ENCODE results near the gene NUPR1.
"Not testable (repeated sequence)": the region's sequence is repeated elsewhere in the genome, so short reads cannot be mapped to it uniquely, and the experiment has no call there.

The NUPR1 gene, protein sequence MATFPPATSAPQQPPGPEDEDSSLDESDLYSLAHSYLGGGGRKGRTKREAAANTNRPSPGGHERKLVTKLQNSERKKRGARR

DNA sequence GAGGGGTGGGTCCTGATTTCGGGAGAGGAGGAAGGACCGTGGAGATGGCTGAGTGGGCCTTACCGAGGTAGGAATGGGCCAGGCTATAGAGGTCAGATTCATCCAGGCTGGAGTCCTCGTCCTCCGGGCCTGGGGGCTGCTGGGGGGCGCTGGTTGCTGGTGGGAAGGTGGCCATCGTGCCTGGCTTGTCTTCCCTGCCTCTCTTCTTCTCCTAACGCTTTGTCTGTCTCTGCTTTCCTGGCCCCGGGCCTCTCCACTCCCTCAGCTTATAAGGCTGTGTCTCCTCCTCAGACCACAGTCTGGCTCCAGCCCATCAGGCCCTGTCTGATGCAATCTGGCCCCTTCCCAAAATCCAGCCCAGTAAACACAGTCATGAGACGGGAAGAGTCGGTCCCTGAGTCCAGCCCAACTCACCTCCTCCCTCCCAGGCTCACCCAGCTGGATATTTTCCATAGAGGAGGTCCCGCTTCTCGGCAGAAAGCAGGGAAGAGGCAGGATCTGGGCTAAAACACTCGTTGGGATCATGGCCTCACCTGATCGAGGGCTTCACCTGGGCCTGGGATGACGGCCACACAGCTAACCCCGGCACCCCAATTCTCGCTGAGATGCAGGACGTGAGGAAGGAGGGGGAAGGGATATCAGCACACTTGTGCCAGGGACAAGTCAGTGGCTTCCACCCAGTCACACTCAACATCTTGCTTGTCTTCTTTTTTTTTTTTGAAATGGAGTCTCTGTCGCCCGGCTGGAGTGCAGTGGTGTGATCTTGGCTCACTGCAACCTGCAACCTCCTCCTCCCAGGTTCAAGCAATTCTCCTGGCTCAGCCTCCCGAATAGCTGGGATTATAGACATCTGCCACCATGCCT, at the start of gene NUPR1:
Gene NUPR1, minus strand, starts transcription at position 242 of the 864 bp plus-strand sequence. Its CDS starts 67 bp downstream, at position 175.
- DNase-seq = no peak

DNA sequence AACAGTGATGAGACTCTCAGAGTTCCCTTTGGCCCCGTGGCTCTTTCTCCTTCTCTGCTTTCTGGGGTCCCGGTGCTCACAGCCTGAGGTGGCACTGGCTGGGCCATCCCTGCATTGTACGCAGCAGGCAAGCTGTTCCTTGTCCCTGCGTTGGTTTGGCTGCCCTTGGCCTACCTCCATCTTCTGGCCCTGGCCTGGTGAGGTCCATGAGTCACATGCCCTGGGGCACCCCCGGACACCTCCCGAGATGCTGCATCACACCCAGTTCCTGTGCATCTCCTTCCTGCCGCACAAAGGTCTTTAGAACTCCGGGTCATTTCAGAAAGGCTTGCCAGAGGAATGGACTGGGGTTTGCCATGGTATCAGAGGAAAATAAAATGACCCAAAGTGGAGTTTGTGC, 48.6 kb upstream of the NUPR1 start:
- DNase-seq = no peak

DNA sequence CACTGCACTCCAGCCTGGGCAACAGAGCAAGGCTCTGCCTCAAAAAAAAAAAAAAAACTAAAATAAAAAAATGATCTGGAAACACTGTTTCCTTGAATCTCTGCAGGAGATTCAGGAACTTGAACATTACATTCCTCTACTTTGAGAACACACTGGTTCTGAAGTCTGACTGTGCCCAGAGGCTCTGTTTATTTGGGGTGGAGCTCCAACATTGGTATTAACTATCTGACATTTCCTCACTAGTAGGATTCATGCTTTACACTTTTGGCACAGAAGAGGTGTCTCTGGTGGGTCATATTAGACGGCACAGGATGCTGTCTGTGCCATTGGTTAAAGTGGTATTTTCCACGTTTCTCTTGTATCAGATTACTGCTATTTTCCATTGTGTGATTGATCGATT, 47.7 kb upstream of the NUPR1 start:
- DNase-seq = no peak

DNA sequence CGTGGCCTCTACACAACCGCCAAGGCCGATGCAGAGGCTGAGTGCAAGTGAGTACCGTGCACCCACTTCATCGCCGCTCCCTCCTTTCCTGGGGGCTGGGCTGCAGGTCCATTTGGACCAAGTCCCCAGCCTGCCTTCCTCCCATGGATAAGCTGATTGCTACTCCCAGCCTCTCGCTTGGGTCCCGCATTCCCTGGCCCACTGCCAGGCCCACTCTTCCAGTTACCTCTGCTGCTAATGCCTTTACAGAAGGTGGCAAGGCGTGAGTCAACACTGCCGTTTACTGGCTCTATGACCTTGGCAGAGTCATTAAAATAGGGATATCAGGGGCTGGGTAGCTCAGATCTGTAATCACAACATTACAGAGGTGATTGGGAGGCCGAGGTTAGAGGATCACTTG, 46.9 kb upstream of the NUPR1 start:
- DNase-seq = no peak

DNA sequence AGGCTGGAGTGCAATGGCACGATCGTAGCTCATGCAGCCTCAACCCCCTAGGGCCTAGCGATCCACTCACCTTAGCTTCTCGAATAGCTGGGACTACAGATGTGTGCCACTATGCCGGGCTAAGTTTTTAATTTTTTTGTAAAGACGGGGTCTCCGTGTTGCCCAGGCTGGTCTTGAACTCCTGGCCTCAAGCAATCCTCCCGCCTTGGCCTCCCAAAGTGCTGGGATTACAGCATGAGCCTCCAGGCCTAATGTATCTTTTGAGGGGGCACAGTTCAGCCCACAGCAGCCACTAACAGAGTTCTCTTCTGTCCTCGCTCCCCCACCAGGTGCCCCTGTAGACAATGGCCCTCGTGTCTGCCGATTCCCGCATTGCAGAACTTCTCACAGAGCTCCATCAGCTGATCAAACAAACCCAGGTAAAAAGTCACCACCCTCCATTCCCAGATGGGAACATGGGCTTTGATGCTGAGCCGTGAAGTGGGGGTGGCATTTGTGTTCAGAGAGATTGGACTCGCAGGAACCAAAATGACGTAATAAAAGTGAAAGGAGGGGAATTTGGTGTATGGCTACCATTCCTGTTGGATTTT, 42.0 kb upstream of the NUPR1 start:
- DNase-seq = no peak

DNA sequence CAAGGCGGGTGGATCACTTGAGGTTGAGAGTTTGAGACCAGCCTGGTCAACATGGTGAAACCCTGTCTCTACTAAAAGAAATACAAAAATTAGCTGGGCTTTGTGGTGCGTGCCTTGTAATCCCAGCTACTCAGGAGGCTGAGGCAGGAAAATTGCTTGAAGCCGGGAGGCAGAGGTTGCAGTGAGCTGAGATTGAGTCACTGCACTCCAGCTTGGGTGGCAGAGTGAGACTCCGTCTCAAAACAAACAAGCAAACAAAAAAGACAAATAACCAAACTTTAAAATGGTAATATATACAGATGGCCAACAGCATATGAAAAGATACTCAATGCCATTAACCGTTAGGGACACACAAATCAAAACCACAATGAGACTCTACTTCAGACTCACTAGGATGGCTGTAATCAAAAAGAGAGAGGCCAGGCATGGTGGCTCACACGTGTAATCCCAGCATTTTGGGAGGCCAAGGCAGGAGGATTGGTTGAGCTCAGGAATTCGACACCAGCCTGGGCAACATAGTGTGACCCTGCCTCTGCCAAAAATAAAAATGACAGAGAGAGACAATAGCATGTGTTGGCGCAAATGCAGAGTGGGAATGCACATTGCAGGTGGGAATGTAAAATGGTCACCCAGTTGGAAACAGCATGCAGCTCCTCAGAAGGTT, 36.8 kb upstream of the NUPR1 start:
- DNase-seq = no peak

DNA sequence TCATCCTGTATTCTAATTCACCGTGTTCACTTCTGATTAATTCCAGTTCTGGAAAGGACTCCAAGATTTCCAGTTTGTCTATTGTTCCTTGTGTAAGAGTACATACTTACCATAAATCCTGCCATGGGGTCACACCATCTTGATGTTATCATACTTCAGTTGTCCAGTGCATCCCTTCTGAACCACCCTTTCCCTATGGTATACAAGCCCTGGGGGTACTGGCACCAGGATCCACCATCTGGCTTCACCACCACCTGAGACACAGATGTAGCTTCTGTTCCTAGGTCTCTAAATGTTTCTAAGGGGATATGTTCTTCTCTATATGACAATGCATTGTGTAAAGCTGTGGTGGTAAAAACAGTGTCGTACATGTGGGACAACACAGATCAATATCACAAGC, 36.2 kb upstream of the NUPR1 start:
- DNase-seq = no peak

DNA sequence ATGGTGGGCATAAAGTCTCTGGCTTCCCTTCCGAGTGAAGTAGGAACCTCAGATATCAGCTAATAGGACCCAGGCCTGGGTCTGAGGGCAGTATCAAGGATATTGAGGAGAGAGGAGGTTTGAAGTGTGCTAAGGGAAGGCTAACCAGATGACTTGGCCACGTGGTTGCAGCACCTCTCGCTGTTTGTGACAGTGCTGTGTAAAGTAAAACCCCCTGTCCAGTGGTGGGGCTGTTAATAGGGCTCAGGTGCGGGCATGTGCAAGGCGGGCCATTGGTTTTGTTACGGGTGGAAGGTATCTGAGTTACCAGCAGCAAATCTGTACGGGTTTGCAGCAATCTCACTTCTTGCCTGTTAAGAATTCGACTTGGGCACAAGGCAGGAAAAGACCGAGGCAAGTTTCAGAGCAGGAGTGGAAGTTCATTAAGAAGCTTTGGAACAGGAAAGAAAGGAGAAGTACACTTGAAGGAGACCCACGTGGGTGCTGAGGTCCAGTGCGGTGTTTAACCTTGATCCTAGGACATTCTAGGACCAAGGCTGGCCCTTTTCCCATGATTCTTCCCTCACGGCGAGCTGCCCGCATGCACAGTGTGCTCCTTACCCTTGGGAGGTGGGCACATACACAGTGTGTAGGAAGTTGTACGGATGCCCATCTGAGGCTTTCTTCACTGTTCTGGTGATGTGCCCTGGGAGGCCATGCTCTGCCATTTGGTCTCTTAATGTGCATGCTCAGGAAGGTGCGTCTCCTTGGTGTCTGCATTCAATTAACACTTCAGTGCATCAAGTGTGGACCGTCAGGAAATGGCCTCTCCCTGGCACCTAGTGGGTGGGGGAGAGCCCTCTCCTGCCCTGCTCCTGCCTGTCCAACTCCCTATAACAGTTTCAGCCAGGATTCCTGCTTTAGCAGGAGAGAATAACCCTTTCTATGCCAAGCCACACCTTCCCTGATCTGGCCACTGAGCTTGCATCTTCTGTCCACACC, 35.3 kb upstream of the NUPR1 start:
- no peak for DNase-seq

DNA sequence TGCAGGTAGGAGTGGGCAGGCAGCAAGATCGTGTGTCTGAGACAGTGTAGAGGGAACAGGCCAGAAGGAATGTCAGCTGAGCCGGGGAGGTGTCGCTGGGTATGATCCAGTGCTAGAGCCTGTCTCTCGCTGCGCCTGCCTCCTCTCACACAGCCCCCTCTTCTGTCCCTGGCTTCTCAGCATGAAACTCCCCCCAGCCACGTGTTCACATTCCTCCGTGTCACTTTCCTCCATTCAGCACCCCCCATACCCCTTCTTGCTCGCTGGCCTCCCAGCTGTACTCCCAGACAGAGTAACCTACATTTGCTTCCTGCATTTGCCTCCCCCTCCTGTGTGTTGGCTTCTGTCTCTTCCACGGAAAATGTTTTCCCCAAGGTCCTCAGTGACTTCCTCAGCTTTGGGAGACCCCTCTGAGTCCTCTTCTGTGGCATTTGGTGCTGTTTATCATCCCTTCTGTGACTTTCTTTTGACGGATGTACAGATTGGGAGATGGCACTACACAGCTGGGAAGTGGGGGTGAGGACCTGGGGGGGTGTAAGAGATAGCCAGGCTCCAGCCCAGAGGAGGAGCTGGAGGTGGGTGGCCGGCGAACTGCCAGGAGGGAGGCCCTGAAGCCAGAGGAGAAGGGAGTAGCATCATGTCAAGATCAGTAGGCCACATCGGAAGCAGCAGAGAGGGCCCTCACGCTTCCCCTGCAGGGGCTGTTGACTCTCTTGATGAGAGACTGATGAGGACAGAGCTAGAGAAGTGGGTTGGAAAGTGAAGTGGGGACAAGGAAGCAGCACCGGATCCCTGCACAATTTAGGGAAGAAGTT, 34.1 kb upstream of the NUPR1 start:
- no peak for DNase-seq

DNA sequence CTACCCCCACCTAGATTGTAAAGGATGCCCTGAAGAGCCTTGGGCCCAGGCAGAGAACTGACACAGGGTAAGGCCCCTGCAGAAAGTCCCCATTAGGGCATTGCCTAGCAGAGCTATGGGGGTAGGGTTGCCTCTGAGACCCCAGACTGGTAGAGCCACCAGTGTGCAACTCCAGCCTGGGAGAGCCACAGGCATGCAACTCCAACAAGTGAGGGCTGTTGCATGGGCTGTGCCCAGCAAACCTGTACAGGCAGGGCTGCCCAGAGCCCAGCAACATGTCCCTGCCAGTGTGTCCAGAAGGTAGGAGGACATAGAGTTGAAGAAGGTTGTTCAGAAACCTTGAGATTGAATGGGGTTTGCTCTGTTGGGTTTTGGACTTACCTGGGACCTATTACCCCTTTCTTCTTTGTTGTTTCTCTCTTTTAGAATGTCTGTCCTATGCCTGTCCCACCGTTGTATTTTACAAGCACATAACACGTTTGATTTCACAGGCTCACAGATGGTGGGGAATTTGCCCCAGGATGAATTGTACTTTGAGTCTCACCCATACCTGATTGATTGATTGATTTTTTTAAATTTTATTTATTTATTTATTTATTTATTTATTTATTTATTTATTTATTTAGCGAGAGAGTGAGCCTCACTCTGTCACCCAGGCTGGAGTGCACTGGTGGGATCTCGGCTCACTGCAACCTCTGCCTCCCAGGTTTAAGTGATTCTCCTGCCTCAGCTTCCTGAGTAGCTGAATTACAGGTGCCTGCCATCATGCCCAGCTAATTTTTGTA, 31.4 kb upstream of the NUPR1 start:
- DNase-seq = no peak

DNA sequence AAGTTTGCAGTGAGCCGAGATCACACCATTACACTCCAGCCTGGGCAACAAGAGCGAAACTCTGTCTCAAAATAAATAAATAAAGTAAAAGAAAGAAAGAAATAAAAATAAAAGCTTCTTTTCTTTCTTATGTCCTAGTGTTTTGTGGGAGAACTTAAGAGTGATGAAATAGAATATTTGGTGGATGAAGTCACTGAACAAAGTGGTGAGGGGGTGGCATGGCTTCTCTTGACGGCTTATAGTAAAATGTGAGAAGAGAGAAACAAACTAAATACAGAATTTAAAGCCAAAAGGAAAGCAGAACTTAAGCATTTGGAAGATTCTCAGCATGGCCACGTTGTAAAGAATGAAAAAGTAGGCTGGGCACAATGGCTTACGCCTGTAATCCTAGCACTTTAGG, 30.2 kb upstream of the NUPR1 start:
- no peak for DNase-seq

DNA sequence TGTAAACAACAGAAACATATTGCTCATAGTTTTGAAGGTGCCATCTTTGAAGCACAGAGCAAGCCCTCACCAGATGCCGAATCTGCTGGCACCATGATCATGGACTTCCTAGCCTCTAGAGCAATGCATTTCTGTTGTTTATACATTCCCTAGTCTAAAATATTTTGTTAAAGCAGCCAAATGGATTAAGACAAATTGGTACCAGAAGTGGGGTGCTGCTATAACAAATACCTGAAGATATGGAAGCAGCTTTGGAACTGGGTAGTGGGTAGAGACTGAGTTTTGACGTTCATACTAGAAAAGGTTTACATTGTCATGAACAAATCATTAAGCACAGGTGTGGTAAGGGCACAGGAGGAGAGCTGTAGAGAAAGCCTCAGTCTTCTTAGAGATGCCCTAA, 28.5 kb upstream of the NUPR1 start:
- no peak for DNase-seq

DNA sequence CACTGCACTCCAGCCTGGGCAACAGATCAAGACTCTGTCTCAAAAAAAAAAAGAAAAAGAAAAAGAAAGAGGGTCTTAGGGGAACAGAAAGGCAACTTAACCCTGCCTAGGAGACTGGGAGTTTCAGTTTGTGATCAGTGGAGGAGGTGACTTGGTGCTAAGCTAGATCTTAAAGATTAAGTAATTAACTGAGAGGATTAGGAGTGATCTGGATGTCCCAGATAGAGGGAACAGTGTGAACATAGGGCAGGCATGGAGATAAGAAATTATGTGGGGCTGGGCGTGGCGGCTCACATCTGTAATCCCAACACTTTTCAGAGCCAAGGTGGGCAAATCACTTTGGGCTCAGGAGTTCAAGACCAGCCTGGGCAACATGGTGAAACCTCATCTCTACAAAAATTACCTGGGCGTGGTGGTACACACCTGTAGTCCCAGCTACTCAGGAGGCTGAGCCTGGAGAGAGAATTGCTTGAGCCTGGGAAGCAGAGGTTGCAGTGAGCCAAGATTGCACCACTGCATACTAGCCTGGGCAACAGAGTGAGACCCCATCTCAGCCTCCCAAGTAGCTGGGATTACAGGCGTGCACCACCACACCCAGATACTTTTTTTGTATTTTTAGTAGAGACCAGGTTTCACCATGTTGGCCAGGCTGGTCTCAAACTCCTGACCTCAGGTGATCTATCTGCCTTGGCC, 27.6 kb upstream of the NUPR1 start:
- DNase-seq = not testable (repeated sequence)

DNA sequence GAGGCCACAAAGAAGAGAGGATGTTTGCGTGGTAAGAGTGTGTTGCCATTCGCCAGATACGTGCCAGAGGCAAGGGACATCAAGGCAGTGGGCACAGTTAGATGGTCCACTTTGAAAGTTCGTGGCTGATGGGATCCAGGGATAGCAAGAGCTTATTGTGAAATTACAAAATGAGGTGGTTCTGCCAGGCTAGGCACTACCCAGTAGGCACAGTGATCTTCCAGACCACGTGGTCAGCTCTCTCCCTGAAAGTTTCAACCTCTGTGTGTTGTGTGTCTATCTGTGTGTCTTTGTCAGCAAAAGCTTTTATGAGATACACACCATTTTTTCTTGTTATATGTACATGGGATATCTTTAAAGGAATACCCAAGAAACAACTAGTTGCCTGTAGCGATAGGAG, 24.4 kb upstream of the NUPR1 start:
- DNase-seq = no peak

DNA sequence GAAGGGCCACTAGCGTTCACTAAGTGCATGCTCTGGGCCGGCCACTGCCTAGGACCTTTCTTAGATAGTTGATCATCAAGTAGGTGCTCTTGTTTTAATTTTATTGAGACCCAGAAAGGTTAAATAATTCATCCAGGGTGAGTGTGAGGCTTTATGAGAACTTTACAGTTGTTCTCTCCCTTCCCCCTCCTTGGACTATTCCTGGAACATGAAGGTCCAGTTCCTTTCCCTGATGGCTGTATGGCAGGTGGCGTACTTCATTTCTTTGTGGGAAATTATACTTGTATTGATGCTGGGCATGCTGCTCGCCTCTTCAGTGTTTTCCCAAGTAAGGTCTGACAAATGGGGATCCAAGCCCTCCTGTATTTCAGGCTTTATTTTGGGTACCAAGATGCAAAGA, 23.4 kb upstream of the NUPR1 start:
- DNase-seq = no peak

DNA sequence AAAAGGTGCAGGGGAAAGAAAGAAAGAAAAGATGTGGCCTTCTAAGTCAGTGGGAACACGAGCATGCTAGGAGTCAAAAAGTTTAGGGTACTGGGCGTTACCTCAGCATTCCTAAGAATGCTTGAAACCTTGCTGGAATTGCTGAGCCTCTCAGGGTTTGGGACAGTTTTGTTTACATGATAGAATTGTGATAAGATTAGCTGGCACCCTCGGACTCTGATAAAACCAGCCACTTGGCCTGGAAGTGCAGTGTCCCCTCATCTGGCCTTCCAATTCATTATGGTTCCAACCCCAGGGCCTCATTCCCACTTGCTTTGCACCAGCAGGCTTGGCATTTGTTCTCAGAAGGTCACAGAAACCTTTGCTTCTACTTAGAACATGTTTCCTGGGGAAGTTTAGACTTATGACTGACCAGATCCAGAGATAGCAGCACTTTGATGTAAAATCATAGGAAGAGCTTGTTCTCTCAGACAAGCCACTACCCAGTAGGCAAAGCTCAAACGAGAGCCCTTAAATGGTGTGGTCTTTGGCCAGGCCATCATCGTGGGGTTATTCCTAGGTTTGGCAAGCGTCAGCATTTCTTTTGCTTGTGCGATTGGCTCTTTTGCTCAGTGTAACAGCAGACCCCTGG, 22.9 kb upstream of the NUPR1 start:
- DNase-seq = no peak

DNA sequence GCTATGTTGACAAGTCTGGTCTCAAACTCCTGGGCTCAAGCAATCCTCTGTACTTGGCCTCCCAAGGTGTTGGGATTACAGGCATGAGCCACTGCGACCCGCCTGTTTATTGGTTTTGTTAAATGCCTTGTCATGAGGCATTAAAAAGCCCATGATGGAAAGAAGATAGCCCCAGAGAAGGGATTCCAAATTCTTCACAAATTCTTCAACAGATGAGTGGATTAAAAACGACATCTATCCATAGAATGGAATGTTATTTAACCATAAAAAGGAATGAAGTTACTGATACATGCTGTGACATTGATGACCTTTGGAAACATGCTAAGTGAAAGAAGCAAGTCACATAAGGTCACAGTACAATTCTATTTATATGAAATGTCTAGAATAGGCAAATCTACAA, 19.7 kb upstream of the NUPR1 start:
- DNase-seq = no peak

DNA sequence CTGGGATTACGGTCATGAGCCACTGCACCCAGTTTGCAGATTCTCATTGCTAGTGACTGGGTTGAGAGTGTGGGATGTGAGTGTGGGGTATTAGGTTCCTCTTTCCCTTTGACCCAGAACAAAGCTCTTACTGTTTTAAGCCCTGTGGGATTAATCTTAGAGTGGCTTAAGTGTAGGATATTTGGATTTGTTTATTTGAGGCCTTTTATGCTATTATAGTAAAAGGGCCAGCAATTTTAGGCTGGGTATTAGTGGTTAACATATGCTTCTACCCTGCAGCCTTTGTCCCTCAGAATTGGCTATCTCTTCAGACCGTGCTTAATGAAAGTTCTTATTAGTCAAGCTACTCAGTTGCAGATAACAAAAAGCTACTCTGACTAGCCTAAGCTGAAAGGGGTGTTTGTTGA, 18.1 kb upstream of the NUPR1 start:
- DNase-seq = no peak

DNA sequence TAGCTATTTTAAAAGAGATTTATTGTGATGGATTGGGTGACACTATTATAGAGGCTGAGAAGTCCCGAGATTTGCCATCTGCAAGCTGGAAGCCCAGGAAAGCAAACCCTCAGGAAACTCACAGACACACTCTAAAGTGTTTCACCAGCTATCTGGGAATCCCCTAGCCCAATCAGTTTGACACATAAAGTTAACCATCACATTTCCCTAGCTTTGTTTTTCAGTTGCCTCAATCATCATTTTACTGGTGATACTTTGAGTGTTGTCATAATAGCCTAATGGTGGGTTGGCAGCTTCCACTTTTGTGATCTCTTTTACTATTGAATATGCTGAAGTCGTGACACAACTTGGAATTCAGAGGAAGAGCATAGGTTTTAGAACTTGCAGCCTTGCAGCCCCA, 16.8 kb upstream of the NUPR1 start:
- DNase-seq = no peak
